Activated CD4-positive, alpha-beta T cell treated with anti-CD3 and anti-CD28 coated beads, Interleukin-2, amount 10 ng/mL, durations not matched to agents 7 days and 5 days (primary cell): Measurements from ENCODE around the gene HP1BP3. TPM values are rescaled to one million over a fixed set of nuclear protein-coding genes. Genes with fewer than 3 reads are reported as not detected.
A peak's percentile ranks its signal among the peaks of the same experiment; 100 is the strongest.

Experiments used
- CTCF ChIA-PET: fragments of 350-600 bp; sonication (Branson Sonifier 250); formaldehyde crosslinking; loops from one replicate; lab custom pipeline; 2021; ENCODE audit warnings: antibody characterized with exemption; lab: Charles Lee
- POLR2A ChIA-PET: fragments of 350-600 bp; sonication (Branson Sonifier 250); formaldehyde crosslinking; loops from one replicate; lab custom pipeline; 2021; ENCODE audit warnings: antibody characterized with exemption; lab: Charles Lee
- DNase-seq: peaks from one replicate; pipeline ENCODE4 v3.0.0-alpha.2; 2020
- H3K27ac Mint-ChIP-seq: one replicate; pipeline ENCODE4 v1.8.0; 2021; ENCODE audit warnings: mild to moderate bottlenecking, moderate library complexity, mixed read lengths
- H3K27me3 Mint-ChIP-seq: one replicate; pipeline ENCODE4 v1.8.0; 2021; ENCODE audit warnings: mixed read lengths
- H3K36me3 Mint-ChIP-seq: one replicate; pipeline ENCODE4 v1.8.0; 2021; ENCODE audit warnings: low read depth, mixed read lengths
- H3K4me1 Mint-ChIP-seq: one replicate; pipeline ENCODE4 v1.8.0; 2021; ENCODE audit warnings: mixed read lengths
- H3K4me3 Mint-ChIP-seq: one replicate; pipeline ENCODE4 v1.8.0; 2021; ENCODE audit warnings: mild to moderate bottlenecking, moderate library complexity, mixed read lengths
- H3K9me3 Mint-ChIP-seq: one replicate; pipeline ENCODE4 v1.8.0; 2021; ENCODE audit warnings: mixed read lengths
- total RNA-seq, 2 experiments: library from RNA; stranded (reverse); gene quantifications; one replicate each; pipeline ENCODE4 v1.2.3, GENCODE V29; 2021

HP1BP3 gene
- total RNA-seq = 100 to 1,000 TPM; 369 to 407 TPM

- no peaks in the 10 kb centered on the region for H3K27me3 Mint-ChIP-seq
- H3K4me1 Mint-ChIP-seq = peaks cover 29% of the 10 kb centered on the region
- H3K36me3 Mint-ChIP-seq = peaks cover 11% of the 10 kb centered on the region
- POLR2A ChIA-PET = interaction anchor here (0.8 to 1.2 kb wide), 2 partner anchors 16 to 126 kb away, joined by 3 to 4 read pairs; partner anchors contain the start of gene DDOST
- no peaks in the 10 kb centered on the region for H3K9me3 Mint-ChIP-seq
- peak; percentile 79 for DNase-seq
- peak within 1 kb of the TSS; percentile 98 for H3K4me3 Mint-ChIP-seq
- CTCF ChIA-PET = interaction anchor here (0.6 to 2.0 kb wide), 8 partner anchors 11 to 372 kb away, joined by 3 to 7 read pairs (median 4); no protein-coding TSS in a partner anchor
- H3K27ac Mint-ChIP-seq = peak within 1 kb of the TSS; percentile 99
These were observed at the start of gene HP1BP3 for GRCh38 chr1:20787029-20787839. Gene HP1BP3 (minus strand): TSS chr1:20787307. CDS start chr1:20780440, 6,867 bp downstream.

GRCh38 chr1:20836230-20836629, 49.1 kb upstream of the HP1BP3 start:
- Mint-ChIP-seq H3K4me3 (no peak overlapping the region), H3K36me3 (peaks cover 11% of the 10 kb centered on the region), H3K27ac (no peak overlapping the region), H3K4me1 (no peaks in the 10 kb centered on the region), H3K27me3 (no peaks in the 10 kb centered on the region), H3K9me3 (no peaks in the 10 kb centered on the region)
- ChIA-PET POLR2A (no interaction called here), CTCF (interaction anchor here (1.1 to 1.5 kb wide), 2 partner anchors 11 to 12 kb away, joined by 3 to 4 read pairs; no protein-coding TSS in a partner anchor)
- no peak for DNase-seq

GRCh38 chr1:20834780-20835179, 47.7 kb upstream of the HP1BP3 start:
- no peaks in the 10 kb centered on the region for H3K4me1 Mint-ChIP-seq
- peaks cover 11% of the 10 kb centered on the region for H3K36me3 Mint-ChIP-seq
- CTCF ChIA-PET = no interaction called here
- POLR2A ChIA-PET = no interaction called here
- no peaks in the 10 kb centered on the region for H3K27me3 Mint-ChIP-seq
- no peak for DNase-seq
- no peaks in the 10 kb centered on the region for H3K9me3 Mint-ChIP-seq
- H3K4me3 Mint-ChIP-seq = no peak overlapping the region
- H3K27ac Mint-ChIP-seq = no peak overlapping the region

- Mint-ChIP-seq H3K9me3 (no peaks in the 10 kb centered on the region), H3K4me3 (no peak overlapping the region), H3K27ac (no peak overlapping the region), H3K27me3 (no peaks in the 10 kb centered on the region), H3K36me3 (peaks cover 11% of the 10 kb centered on the region), H3K4me1 (no peaks in the 10 kb centered on the region)
- CTCF ChIA-PET = no interaction called here
- POLR2A ChIA-PET = no interaction called here
- no peak for DNase-seq
These were observed 47.1 kb upstream of the HP1BP3 start for GRCh38 chr1:20834192-20834591.

- no peaks in the 10 kb centered on the region for H3K4me1 Mint-ChIP-seq
- H3K4me3 Mint-ChIP-seq = no peak overlapping the region
- CTCF ChIA-PET = interaction anchor here (0.6 to 1.3 kb wide), 3 partner anchors 17 to 332 kb away, joined by 3 to 4 read pairs (median 3); no protein-coding TSS in a partner anchor
- peaks cover 16% of the 10 kb centered on the region for H3K36me3 Mint-ChIP-seq
- H3K27me3 Mint-ChIP-seq = no peaks in the 10 kb centered on the region
- no peak for DNase-seq
- H3K9me3 Mint-ChIP-seq = no peaks in the 10 kb centered on the region
- no peak overlapping the region for H3K27ac Mint-ChIP-seq
- POLR2A ChIA-PET = no interaction called here
These were observed 43.3 kb upstream of the HP1BP3 start for GRCh38 chr1:20830378-20830777.

GRCh38 chr1:20829946-20830345, 42.8 kb upstream of the HP1BP3 start:
- Mint-ChIP-seq H3K9me3 (no peaks in the 10 kb centered on the region), H3K27ac (no peak overlapping the region), H3K4me3 (no peak overlapping the region), H3K4me1 (no peaks in the 10 kb centered on the region), H3K36me3 (peaks cover 16% of the 10 kb centered on the region), H3K27me3 (no peaks in the 10 kb centered on the region)
- POLR2A ChIA-PET = no interaction called here
- CTCF ChIA-PET = interaction anchor here (1.3 kb wide), 1 partner anchor 17 kb away, joined by 3 read pairs; no protein-coding TSS in a partner anchor
- DNase-seq = no peak

GRCh38 chr1:20829531-20829930, 42.4 kb upstream of the HP1BP3 start:
- POLR2A ChIA-PET = no interaction called here
- Mint-ChIP-seq H3K27ac (no peak overlapping the region), H3K4me1 (no peaks in the 10 kb centered on the region), H3K9me3 (no peaks in the 10 kb centered on the region), H3K4me3 (no peak overlapping the region), H3K27me3 (no peaks in the 10 kb centered on the region), H3K36me3 (peaks cover 12% of the 10 kb centered on the region)
- DNase-seq = no peak
- CTCF ChIA-PET = interaction anchor here (1.3 kb wide), 1 partner anchor 16 kb away, joined by 3 read pairs; no protein-coding TSS in a partner anchor

GRCh38 chr1:20823845-20824244, 36.7 kb upstream of the HP1BP3 start:
- no peak overlapping the region for H3K4me3 Mint-ChIP-seq
- H3K4me1 Mint-ChIP-seq = no peaks in the 10 kb centered on the region
- no peaks in the 10 kb centered on the region for H3K27me3 Mint-ChIP-seq
- no peak for DNase-seq
- H3K9me3 Mint-ChIP-seq = no peaks in the 10 kb centered on the region
- ChIA-PET CTCF (interaction anchor here (1.2 kb wide), 1 partner anchor 13 kb away, joined by 3 read pairs; no protein-coding TSS in a partner anchor), POLR2A (interaction anchor here (0.8 kb wide), 1 partner anchor 14 kb away, joined by 4 read pairs; no protein-coding TSS in a partner anchor)
- H3K27ac Mint-ChIP-seq = no peak overlapping the region
- H3K36me3 Mint-ChIP-seq = peaks cover 3% of the 10 kb centered on the region

- no peak for DNase-seq
- CTCF ChIA-PET = no interaction called here
- H3K9me3 Mint-ChIP-seq = no peaks in the 10 kb centered on the region
- H3K4me1 Mint-ChIP-seq = no peaks in the 10 kb centered on the region
- H3K4me3 Mint-ChIP-seq = no peak overlapping the region
- H3K27me3 Mint-ChIP-seq = no peaks in the 10 kb centered on the region
- POLR2A ChIA-PET = no interaction called here
- no peaks in the 10 kb centered on the region for H3K36me3 Mint-ChIP-seq
- H3K27ac Mint-ChIP-seq = no peak overlapping the region
These were observed 34.4 kb upstream of the HP1BP3 start for GRCh38 chr1:20821466-20821865.

- Mint-ChIP-seq H3K9me3 (no peaks in the 10 kb centered on the region), H3K36me3 (no peaks in the 10 kb centered on the region), H3K4me1 (no peaks in the 10 kb centered on the region), H3K4me3 (no peak overlapping the region), H3K27me3 (no peaks in the 10 kb centered on the region), H3K27ac (no peak overlapping the region)
- ChIA-PET CTCF (interaction anchor here (1.5 kb wide), 1 partner anchor 10 kb away, joined by 5 read pairs; no protein-coding TSS in a partner anchor), POLR2A (no interaction called here)
- no peak for DNase-seq
These were observed 32.7 kb upstream of the HP1BP3 start for GRCh38 chr1:20819818-20820217.

- peaks cover 2% of the 10 kb centered on the region for H3K36me3 Mint-ChIP-seq
- no peaks in the 10 kb centered on the region for H3K27me3 Mint-ChIP-seq
- H3K4me3 Mint-ChIP-seq = no peak overlapping the region
- POLR2A ChIA-PET = no interaction called here
- CTCF ChIA-PET = no interaction called here
- H3K9me3 Mint-ChIP-seq = no peaks in the 10 kb centered on the region
- no peak overlapping the region for H3K27ac Mint-ChIP-seq
- no peaks in the 10 kb centered on the region for H3K4me1 Mint-ChIP-seq
- DNase-seq = no peak
These were observed 27.4 kb upstream of the HP1BP3 start for GRCh38 chr1:20814534-20814871.

GRCh38 chr1:20811916-20812315, 24.8 kb upstream of the HP1BP3 start:
- ChIA-PET CTCF (no interaction called here), POLR2A (no interaction called here)
- Mint-ChIP-seq H3K27ac (no peak overlapping the region), H3K36me3 (peaks cover 2% of the 10 kb centered on the region), H3K27me3 (no peaks in the 10 kb centered on the region), H3K4me3 (no peak overlapping the region), H3K4me1 (no peaks in the 10 kb centered on the region), H3K9me3 (no peaks in the 10 kb centered on the region)
- no peak for DNase-seq

- Mint-ChIP-seq H3K4me1 (peaks cover 4% of the 10 kb centered on the region), H3K27me3 (peaks cover 2% of the 10 kb centered on the region), H3K4me3 (no peak overlapping the region), H3K9me3 (no peaks in the 10 kb centered on the region), H3K36me3 (no peaks in the 10 kb centered on the region), H3K27ac (no peak overlapping the region)
- ChIA-PET CTCF (no interaction called here), POLR2A (no interaction called here)
- DNase-seq = no peak
These were observed 6.1 kb upstream of the HP1BP3 start for GRCh38 chr1:20793236-20793635.
